Measurements from ENCODE around the gene NAIP.
"Not testable (repeated sequence)": the region's sequence is repeated elsewhere in the genome, so short reads cannot be mapped to it uniquely, and the experiment has no call there.

GRCh38 chr5:70925211-70925562 lies 100.0 kb downstream of the NAIP start:
- TF ChIP-seq CTCF (IDR thresholded peaks at IDR 0.05); ZFX (IDR thresholded peaks at IDR 0.05; ENCODE audit: borderline replicate concordance): not testable (repeated sequence)

Data from 22Rv1 (cell line).